ENCODE measurements around the gene SENP2. TPM values are rescaled to one million over a fixed set of nuclear protein-coding genes. Genes with fewer than 3 reads are reported as not detected.
A peak's percentile ranks its signal among the peaks of the same experiment; 100 is the strongest.

SENP2 gene
- total and polyA plus RNA-seq, 9 of the 15 experiments (the other 6 are each of a cell fraction or from before 2014, with no cell fraction given), result 11.8 to 67.1 (median 41.1) TPM

DNA sequence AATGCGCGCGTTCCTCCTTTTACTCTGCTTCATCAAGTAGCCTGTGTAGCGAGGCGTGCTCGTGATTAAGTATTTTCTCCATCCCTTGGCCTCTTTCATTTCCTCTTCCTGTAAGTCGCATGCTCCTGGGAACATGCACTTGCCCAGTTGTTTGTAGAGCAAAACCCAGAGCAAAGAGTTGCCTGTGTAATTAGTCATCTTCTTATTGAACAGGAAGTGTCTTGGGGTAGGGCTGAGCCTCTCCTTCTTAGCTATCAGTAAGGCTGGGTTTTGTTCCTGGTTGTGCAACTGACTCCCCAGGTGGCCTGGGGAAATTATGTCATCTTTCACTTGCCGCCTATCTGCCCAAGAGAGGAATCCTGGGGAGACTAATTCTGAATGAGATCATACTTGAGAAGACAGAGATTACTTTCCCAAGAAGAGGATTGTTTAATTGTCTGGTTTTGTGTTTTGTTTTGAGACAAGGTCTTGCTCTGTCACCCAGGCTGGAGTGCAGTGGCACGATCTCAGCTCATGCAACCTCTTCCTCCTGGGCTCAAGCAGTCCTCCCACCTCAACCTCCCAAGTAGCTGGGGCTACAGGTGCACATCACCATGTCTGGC, 48.6 kb upstream of the SENP2 start (continued):
- TF ChIP-seq, protein P1, sequence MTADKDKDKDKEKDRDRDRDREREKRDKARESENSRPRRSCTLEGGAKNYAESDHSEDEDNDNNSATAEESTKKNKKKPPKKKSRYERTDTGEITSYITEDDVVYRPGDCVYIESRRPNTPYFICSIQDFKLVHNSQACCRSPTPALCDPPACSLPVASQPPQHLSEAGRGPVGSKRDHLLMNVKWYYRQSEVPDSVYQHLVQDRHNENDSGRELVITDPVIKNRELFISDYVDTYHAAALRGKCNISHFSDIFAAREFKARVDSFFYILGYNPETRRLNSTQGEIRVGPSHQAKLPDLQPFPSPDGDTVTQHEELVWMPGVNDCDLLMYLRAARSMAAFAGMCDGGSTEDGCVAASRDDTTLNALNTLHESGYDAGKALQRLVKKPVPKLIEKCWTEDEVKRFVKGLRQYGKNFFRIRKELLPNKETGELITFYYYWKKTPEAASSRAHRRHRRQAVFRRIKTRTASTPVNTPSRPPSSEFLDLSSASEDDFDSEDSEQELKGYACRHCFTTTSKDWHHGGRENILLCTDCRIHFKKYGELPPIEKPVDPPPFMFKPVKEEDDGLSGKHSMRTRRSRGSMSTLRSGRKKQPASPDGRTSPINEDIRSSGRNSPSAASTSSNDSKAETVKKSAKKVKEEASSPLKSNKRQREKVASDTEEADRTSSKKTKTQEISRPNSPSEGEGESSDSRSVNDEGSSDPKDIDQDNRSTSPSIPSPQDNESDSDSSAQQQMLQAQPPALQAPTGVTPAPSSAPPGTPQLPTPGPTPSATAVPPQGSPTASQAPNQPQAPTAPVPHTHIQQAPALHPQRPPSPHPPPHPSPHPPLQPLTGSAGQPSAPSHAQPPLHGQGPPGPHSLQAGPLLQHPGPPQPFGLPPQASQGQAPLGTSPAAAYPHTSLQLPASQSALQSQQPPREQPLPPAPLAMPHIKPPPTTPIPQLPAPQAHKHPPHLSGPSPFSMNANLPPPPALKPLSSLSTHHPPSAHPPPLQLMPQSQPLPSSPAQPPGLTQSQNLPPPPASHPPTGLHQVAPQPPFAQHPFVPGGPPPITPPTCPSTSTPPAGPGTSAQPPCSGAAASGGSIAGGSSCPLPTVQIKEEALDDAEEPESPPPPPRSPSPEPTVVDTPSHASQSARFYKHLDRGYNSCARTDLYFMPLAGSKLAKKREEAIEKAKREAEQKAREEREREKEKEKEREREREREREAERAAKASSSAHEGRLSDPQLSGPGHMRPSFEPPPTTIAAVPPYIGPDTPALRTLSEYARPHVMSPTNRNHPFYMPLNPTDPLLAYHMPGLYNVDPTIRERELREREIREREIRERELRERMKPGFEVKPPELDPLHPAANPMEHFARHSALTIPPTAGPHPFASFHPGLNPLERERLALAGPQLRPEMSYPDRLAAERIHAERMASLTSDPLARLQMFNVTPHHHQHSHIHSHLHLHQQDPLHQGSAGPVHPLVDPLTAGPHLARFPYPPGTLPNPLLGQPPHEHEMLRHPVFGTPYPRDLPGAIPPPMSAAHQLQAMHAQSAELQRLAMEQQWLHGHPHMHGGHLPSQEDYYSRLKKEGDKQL (CRISPR knock-in tag; IDR thresholded peaks at IDR 0.05; ENCODE audit: borderline replicate concordance), result no peak
- no peak for TF ChIP-seq POLR2G (IDR thresholded peaks at IDR 0.05; ENCODE audit: low read depth, low read length)
- TF ChIP-seq POLR2A (conservative IDR thresholded peaks at IDR 0.05), result no peak
- no peak for TF ChIP-seq HDAC8 (tag; IDR thresholded peaks at IDR 0.05)
- TF ChIP-seq, protein P2, sequence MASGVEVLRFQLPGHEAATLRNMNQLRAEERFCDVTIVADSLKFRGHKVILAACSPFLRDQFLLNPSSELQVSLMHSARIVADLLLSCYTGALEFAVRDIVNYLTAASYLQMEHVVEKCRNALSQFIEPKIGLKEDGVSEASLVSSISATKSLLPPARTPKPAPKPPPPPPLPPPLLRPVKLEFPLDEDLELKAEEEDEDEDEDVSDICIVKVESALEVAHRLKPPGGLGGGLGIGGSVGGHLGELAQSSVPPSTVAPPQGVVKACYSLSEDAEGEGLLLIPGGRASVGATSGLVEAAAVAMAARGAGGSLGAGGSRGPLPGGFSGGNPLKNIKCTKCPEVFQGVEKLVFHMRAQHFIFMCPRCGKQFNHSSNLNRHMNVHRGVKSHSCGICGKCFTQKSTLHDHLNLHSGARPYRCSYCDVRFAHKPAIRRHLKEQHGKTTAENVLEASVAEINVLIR (CRISPR knock-in tag; IDR thresholded peaks at IDR 0.05), result no peak
- no peak for TF ChIP-seq HMG20B (CRISPR knock-in tag; IDR thresholded peaks at IDR 0.05)
- TF ChIP-seq, protein P3, sequence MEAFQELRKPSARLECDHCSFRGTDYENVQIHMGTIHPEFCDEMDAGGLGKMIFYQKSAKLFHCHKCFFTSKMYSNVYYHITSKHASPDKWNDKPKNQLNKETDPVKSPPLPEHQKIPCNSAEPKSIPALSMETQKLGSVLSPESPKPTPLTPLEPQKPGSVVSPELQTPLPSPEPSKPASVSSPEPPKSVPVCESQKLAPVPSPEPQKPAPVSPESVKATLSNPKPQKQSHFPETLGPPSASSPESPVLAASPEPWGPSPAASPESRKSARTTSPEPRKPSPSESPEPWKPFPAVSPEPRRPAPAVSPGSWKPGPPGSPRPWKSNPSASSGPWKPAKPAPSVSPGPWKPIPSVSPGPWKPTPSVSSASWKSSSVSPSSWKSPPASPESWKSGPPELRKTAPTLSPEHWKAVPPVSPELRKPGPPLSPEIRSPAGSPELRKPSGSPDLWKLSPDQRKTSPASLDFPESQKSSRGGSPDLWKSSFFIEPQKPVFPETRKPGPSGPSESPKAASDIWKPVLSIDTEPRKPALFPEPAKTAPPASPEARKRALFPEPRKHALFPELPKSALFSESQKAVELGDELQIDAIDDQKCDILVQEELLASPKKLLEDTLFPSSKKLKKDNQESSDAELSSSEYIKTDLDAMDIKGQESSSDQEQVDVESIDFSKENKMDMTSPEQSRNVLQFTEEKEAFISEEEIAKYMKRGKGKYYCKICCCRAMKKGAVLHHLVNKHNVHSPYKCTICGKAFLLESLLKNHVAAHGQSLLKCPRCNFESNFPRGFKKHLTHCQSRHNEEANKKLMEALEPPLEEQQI (IDR thresholded peaks at IDR 0.05), result no peak
- TF ChIP-seq NCOA4 (IDR thresholded peaks at IDR 0.05; ENCODE audit: partially characterized antibody), result no peak
- TF ChIP-seq SMAD1 (IDR thresholded peaks at IDR 0.05; ENCODE audit: low read depth, low read length, partially characterized antibody), result peak; percentile 90
- TF ChIP-seq HEY1 (CRISPR knock-in tag; IDR thresholded peaks at IDR 0.05; ENCODE audit: borderline replicate concordance), result no peak
- TF ChIP-seq, protein P4, sequence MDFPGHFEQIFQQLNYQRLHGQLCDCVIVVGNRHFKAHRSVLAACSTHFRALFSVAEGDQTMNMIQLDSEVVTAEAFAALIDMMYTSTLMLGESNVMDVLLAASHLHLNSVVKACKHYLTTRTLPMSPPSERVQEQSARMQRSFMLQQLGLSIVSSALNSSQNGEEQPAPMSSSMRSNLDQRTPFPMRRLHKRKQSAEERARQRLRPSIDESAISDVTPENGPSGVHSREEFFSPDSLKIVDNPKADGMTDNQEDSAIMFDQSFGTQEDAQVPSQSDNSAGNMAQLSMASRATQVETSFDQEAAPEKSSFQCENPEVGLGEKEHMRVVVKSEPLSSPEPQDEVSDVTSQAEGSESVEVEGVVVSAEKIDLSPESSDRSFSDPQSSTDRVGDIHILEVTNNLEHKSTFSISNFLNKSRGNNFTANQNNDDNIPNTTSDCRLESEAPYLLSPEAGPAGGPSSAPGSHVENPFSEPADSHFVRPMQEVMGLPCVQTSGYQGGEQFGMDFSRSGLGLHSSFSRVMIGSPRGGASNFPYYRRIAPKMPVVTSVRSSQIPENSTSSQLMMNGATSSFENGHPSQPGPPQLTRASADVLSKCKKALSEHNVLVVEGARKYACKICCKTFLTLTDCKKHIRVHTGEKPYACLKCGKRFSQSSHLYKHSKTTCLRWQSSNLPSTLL (IDR thresholded peaks at IDR 0.05), result no peak
- TF ChIP-seq THRAP3 (IDR thresholded peaks at IDR 0.05; ENCODE audit: borderline replicate concordance), result no peak
- no peak for TF ChIP-seq GATAD2B (IDR thresholded peaks at IDR 0.05; ENCODE audit: borderline replicate concordance)
- TF ChIP-seq, protein P5, sequence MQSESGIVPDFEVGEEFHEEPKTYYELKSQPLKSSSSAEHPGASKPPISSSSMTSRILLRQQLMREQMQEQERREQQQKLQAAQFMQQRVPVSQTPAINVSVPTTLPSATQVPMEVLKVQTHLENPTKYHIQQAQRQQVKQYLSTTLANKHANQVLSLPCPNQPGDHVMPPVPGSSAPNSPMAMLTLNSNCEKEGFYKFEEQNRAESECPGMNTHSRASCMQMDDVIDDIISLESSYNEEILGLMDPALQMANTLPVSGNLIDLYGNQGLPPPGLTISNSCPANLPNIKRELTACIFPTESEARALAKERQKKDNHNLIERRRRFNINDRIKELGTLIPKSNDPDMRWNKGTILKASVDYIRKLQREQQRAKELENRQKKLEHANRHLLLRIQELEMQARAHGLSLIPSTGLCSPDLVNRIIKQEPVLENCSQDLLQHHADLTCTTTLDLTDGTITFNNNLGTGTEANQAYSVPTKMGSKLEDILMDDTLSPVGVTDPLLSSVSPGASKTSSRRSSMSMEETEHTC (IDR thresholded peaks at IDR 0.05), result no peak
- TF ChIP-seq ZNF668 (CRISPR knock-in tag; IDR thresholded peaks at IDR 0.05), result no peak
- TF ChIP-seq ZNF780A (CRISPR knock-in tag; IDR thresholded peaks at IDR 0.05), result no peak
